ENCODE data around the gene SLC30A4.
"Not testable (repeated sequence)": the region's sequence is repeated elsewhere in the genome, so short reads cannot be mapped to it uniquely, and the experiment has no call there.

SLC30A4 gene

GRCh38 chr15:45521596-45522327 is 793 bp downstream of the SLC30A4 start:
- H3K4me3 ChIP-seq (ENCODE audit: low read depth in 1 of 5, low read length in 5 of 5) = peak overlapping the region; percentile 67 to 97 (median 88)
- no peaks in the 10 kb centered on the region for H3K9me3 ChIP-seq (ENCODE audit: control insufficient read depth in 5 of 5, low read length in 5 of 5)
- peak overlapping the region; percentile 76 to 97 (median 82) for H3K9ac ChIP-seq (ENCODE audit: low read length in 5 of 5)
- no peaks in the 10 kb centered on the region for H3K36me3 ChIP-seq (ENCODE audit: control insufficient read depth in 5 of 5, insufficient read depth in 5 of 5, low read length in 5 of 5)
- no peaks in the 10 kb centered on the region for H3K27me3 ChIP-seq (ENCODE audit: control insufficient read depth in 5 of 5, insufficient read depth in 4 of 5, low read length in 5 of 5)
- H3K27ac ChIP-seq (ENCODE audit: low read depth, low read length) = peak overlapping the region; percentile 69
- H3K4me1 ChIP-seq (ENCODE audit: control insufficient read depth in 5 of 5, insufficient read depth in 5 of 5, low read length in 5 of 5) = peaks cover 1 to 28% (median 22%) of the 10 kb centered on the region in 5 donors

DNA sequence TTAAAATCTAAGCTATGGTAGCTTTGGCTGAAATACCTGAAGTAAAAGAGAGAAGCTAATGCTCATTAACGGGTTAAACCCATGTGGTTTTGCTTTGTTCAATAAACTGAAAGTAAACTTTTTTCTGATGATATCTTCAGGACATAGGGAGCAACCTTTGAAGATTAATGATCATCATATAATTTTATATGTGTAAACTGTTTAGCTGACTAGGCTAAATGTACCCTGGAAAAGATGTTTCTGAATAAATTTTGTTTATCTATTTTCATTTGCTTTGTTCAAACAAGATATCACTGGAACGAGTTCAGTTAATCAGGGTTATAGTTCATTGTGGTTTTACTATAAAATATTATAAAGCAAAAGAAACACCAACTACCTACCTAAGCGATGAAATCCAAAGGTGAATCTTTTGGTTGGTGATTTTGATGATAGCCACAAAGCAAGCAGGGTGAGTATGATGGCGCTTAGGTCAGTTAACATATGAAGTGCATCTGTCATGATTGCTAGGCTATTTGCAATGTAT is 11.7 kb downstream of the SLC30A4 start:
- Histone ChIP-seq H3K27me3 (ENCODE audit: control insufficient read depth in 5 of 5, insufficient read depth in 4 of 5, low read length in 5 of 5) (no peaks in the 10 kb centered on the region), H3K9ac (ENCODE audit: low read length in 5 of 5) (no peak overlapping the region), H3K9me3 (ENCODE audit: control insufficient read depth in 5 of 5, low read length in 5 of 5) (no peaks in the 10 kb centered on the region), H3K4me3 (ENCODE audit: low read depth in 1 of 5, low read length in 5 of 5) (no peak overlapping the region), H3K36me3 (ENCODE audit: control insufficient read depth in 5 of 5, insufficient read depth in 5 of 5, low read length in 5 of 5) (peaks cover 15 to 38% (median 23%) of the 10 kb centered on the region in 5 donors), H3K4me1 (ENCODE audit: control insufficient read depth in 5 of 5, insufficient read depth in 5 of 5, low read length in 5 of 5) (no peaks in the 10 kb centered on the region), H3K27ac (ENCODE audit: low read depth, low read length) (no peak overlapping the region)

DNA sequence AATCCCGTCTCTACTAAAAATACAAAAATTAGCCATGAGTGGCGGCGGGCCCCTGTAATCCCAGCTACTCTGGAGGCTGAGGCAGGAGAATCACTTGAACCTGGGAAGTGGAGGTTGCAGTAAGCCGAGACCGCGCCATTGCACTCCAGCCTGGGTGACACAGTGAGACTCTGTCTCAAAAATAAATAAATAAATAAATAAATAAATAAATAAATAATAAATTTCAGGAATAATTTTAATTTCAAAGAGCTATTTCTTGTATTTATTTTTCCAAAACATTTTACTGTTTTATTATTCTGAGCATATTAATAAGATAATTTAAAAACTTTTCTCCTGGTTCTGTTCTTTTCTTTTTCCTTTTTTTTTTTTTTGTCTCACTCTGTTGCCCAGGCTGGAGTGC is 15.4 kb downstream of the SLC30A4 start:
- H3K4me3 ChIP-seq (ENCODE audit: low read depth in 1 of 5, low read length in 5 of 5); H3K27me3 ChIP-seq (ENCODE audit: control insufficient read depth in 5 of 5, insufficient read depth in 4 of 5, low read length in 5 of 5); H3K9ac ChIP-seq (ENCODE audit: low read length in 5 of 5); H3K4me1 ChIP-seq (ENCODE audit: control insufficient read depth in 5 of 5, insufficient read depth in 5 of 5, low read length in 5 of 5); H3K27ac ChIP-seq (ENCODE audit: low read depth, low read length); H3K9me3 ChIP-seq (ENCODE audit: control insufficient read depth in 5 of 5, low read length in 5 of 5): not testable (repeated sequence)
- H3K36me3 ChIP-seq (ENCODE audit: control insufficient read depth in 5 of 5, insufficient read depth in 5 of 5, low read length in 5 of 5) = peaks cover 19 to 38% (median 25%) of the 10 kb centered on the region in 5 donors

GRCh38 chr15:45499426-45499825 is 23.1 kb downstream of the SLC30A4 start:
- Histone ChIP-seq H3K9ac (ENCODE audit: low read length in 5 of 5) (no peak overlapping the region), H3K27me3 (ENCODE audit: control insufficient read depth in 5 of 5, insufficient read depth in 4 of 5, low read length in 5 of 5) (no peaks in the 10 kb centered on the region), H3K4me3 (ENCODE audit: low read depth in 1 of 5, low read length in 5 of 5) (no peak overlapping the region), H3K9me3 (ENCODE audit: control insufficient read depth in 5 of 5, low read length in 5 of 5) (no peaks in the 10 kb centered on the region), H3K4me1 (ENCODE audit: control insufficient read depth in 5 of 5, insufficient read depth in 5 of 5, low read length in 5 of 5) (no peaks in the 10 kb centered on the region), H3K36me3 (ENCODE audit: control insufficient read depth in 5 of 5, insufficient read depth in 5 of 5, low read length in 5 of 5) (peaks cover 0 to 5% (median 5%) of the 10 kb centered on the region in 5 donors), H3K27ac (ENCODE audit: low read depth, low read length) (no peak overlapping the region)

GRCh38 chr15:45498701-45499100 is 23.9 kb downstream of the SLC30A4 start:
- Histone ChIP-seq H3K4me3 (ENCODE audit: low read depth in 1 of 5, low read length in 5 of 5) (no peak overlapping the region), H3K27me3 (ENCODE audit: control insufficient read depth in 5 of 5, insufficient read depth in 4 of 5, low read length in 5 of 5) (no peaks in the 10 kb centered on the region), H3K9me3 (ENCODE audit: control insufficient read depth in 5 of 5, low read length in 5 of 5) (no peaks in the 10 kb centered on the region), H3K9ac (ENCODE audit: low read length in 5 of 5) (no peak overlapping the region), H3K4me1 (ENCODE audit: control insufficient read depth in 5 of 5, insufficient read depth in 5 of 5, low read length in 5 of 5) (no peaks in the 10 kb centered on the region), H3K36me3 (ENCODE audit: control insufficient read depth in 5 of 5, insufficient read depth in 5 of 5, low read length in 5 of 5) (peaks cover 0 to 5% (median 5%) of the 10 kb centered on the region in 5 donors), H3K27ac (ENCODE audit: low read depth, low read length) (no peak overlapping the region)

DNA sequence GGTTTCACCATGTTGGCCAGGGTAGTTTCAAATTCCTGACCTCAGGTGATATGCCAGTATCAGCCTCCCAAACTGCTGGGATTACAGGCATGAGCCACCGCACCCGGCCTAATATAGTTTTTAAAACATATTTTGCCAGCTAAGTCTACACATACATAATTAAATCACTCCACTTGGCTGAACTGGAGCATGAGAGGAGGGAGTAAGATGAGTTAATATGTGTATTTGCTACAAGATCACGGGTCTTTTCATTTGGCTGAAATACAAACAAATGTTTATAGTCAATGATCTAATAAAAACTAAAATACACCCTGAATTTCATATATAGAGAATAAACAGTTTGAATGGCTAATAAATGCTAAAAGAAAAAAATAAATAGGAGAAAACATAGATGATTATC is 25.3 kb downstream of the SLC30A4 start:
- Histone ChIP-seq H3K9ac (ENCODE audit: low read length in 5 of 5) (no peak overlapping the region), H3K27ac (ENCODE audit: low read depth, low read length) (no peak overlapping the region), H3K36me3 (ENCODE audit: control insufficient read depth in 5 of 5, insufficient read depth in 5 of 5, low read length in 5 of 5) (peaks cover 0 to 2% (median 0%) of the 10 kb centered on the region in 5 donors), H3K9me3 (ENCODE audit: control insufficient read depth in 5 of 5, low read length in 5 of 5) (no peaks in the 10 kb centered on the region), H3K4me3 (ENCODE audit: low read depth in 1 of 5, low read length in 5 of 5) (no peak overlapping the region), H3K27me3 (ENCODE audit: control insufficient read depth in 5 of 5, insufficient read depth in 4 of 5, low read length in 5 of 5) (no peaks in the 10 kb centered on the region), H3K4me1 (ENCODE audit: control insufficient read depth in 5 of 5, insufficient read depth in 5 of 5, low read length in 5 of 5) (no peaks in the 10 kb centered on the region)

DNA sequence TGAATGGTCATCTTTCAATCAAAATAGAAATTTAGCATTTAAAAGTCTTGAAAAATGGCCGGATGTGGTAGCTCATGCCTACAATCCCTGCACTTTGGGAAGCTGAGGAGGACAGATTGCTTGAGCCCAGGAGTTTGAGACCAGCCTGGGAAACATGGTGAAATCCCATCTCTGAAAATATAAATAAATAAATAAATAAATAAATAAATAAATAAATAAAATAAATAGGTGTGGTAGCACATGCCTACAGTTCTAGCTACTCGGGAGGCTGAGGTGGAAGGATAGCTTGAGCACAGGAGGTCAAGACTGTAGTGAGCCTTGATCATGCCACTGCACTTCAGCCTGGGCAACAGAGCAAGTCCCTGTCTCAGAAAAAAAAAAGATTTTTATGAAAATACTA is 25.9 kb downstream of the SLC30A4 start:
- Histone ChIP-seq H3K4me3 (ENCODE audit: low read depth in 1 of 5, low read length in 5 of 5) (no peak overlapping the region), H3K36me3 (ENCODE audit: control insufficient read depth in 5 of 5, insufficient read depth in 5 of 5, low read length in 5 of 5) (no peaks in the 10 kb centered on the region), H3K4me1 (ENCODE audit: control insufficient read depth in 5 of 5, insufficient read depth in 5 of 5, low read length in 5 of 5) (no peaks in the 10 kb centered on the region), H3K27me3 (ENCODE audit: control insufficient read depth in 5 of 5, insufficient read depth in 4 of 5, low read length in 5 of 5) (no peaks in the 10 kb centered on the region), H3K9ac (ENCODE audit: low read length in 5 of 5) (no peak overlapping the region), H3K27ac (ENCODE audit: low read depth, low read length) (no peak overlapping the region), H3K9me3 (ENCODE audit: control insufficient read depth in 5 of 5, low read length in 5 of 5) (no peaks in the 10 kb centered on the region)

DNA sequence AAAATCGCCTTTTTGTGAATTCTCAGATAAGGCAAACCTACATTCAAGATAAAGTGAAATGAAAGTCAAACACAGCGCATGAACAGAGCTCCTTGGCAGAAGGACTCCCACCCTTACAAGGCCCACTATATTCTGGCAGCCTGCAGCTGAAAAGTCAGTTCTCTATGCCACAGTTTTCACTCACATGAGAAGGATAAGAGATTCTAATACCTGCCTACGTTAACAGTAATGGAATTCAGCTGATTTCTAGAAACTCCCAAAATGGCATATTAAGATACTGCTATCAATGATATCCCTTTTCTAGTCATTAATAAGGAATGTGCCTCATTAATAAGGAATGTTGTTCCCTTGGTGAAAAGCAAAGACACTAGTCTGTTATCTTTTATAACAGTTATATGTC is 27.0 kb downstream of the SLC30A4 start:
- H3K4me1 ChIP-seq (ENCODE audit: control insufficient read depth in 5 of 5, insufficient read depth in 5 of 5, low read length in 5 of 5) = no peaks in the 10 kb centered on the region
- peaks cover 0 to 1% (median 0%) of the 10 kb centered on the region in 5 donors for H3K36me3 ChIP-seq (ENCODE audit: control insufficient read depth in 5 of 5, insufficient read depth in 5 of 5, low read length in 5 of 5)
- H3K4me3 ChIP-seq (ENCODE audit: low read depth in 1 of 5, low read length in 5 of 5) = no peak overlapping the region
- H3K27ac ChIP-seq (ENCODE audit: low read depth, low read length) = no peak overlapping the region
- H3K9me3 ChIP-seq (ENCODE audit: control insufficient read depth in 5 of 5, low read length in 5 of 5) = no peaks in the 10 kb centered on the region
- no peaks in the 10 kb centered on the region for H3K27me3 ChIP-seq (ENCODE audit: control insufficient read depth in 5 of 5, insufficient read depth in 4 of 5, low read length in 5 of 5)
- H3K9ac ChIP-seq (ENCODE audit: low read length in 5 of 5) = no peak overlapping the region

GRCh38 chr15:45489690-45490238 is 32.8 kb downstream of the SLC30A4 start:
- Histone ChIP-seq H3K36me3 (ENCODE audit: control insufficient read depth in 5 of 5, insufficient read depth in 5 of 5, low read length in 5 of 5) (peaks cover 14 to 30% (median 20%) of the 10 kb centered on the region in 5 donors), H3K9ac (ENCODE audit: low read length in 5 of 5) (no peak overlapping the region), H3K4me3 (ENCODE audit: low read depth in 1 of 5, low read length in 5 of 5) (no peak overlapping the region)

DNA sequence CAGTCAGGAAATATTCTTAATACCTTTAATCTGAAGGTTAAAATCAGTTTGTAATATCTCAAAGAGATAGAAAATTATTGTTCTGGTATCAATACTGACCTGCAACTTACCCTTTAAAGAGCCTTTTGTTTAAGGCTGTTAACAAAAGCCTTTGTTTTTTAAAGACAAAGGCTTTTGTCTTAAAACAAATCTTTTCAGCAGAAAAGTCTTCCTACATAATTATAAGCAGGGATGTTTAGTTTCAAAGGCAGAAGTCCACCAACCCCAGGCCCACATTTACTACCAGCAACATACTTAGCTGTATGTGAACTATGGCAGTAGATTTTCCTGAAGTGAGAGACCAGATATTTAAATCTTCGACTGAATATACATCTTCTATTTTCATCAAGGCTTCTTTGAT is 36.2 kb downstream of the SLC30A4 start:
- Histone ChIP-seq H3K36me3 (ENCODE audit: control insufficient read depth in 5 of 5, insufficient read depth in 5 of 5, low read length in 5 of 5) (peaks cover 16 to 39% (median 23%) of the 10 kb centered on the region in 5 donors), H3K9me3 (ENCODE audit: control insufficient read depth in 5 of 5, low read length in 5 of 5) (no peaks in the 10 kb centered on the region), H3K27ac (ENCODE audit: low read depth, low read length) (no peak overlapping the region), H3K4me3 (ENCODE audit: low read depth in 1 of 5, low read length in 5 of 5) (no peak overlapping the region), H3K27me3 (ENCODE audit: control insufficient read depth in 5 of 5, insufficient read depth in 4 of 5, low read length in 5 of 5) (no peaks in the 10 kb centered on the region), H3K9ac (ENCODE audit: low read length in 5 of 5) (no peak overlapping the region), H3K4me1 (ENCODE audit: control insufficient read depth in 5 of 5, insufficient read depth in 5 of 5, low read length in 5 of 5) (no peaks in the 10 kb centered on the region)

More at GRCh38 chr15:45489690-45490238, 32.8 kb downstream of the SLC30A4 start:
- Histone ChIP-seq H3K27ac (ENCODE audit: low read depth, low read length) (no peak overlapping the region), H3K27me3 (ENCODE audit: control insufficient read depth in 5 of 5, insufficient read depth in 4 of 5, low read length in 5 of 5) (no peaks in the 10 kb centered on the region), H3K9me3 (ENCODE audit: control insufficient read depth in 5 of 5, low read length in 5 of 5) (no peaks in the 10 kb centered on the region), H3K4me1 (ENCODE audit: control insufficient read depth in 5 of 5, insufficient read depth in 5 of 5, low read length in 5 of 5) (no peaks in the 10 kb centered on the region)

Data from subcutaneous abdominal adipose tissue (tissue), 5 donors.